ENCODE results near the gene SPPL2B. TPM values are rescaled to one million over a fixed set of nuclear protein-coding genes. Genes with fewer than 3 reads are reported as not detected.

SPPL2B gene
- total and polyA plus RNA-seq, 9 of the 15 experiments (the other 6 are each of a cell fraction or from before 2014, with no cell fraction given) = 0.20 to 81.2 (median 15.1) TPM

GRCh38 chr19:2328401-2329148 lies at the start of gene SPPL2B, which contains the start of gene LSM7 (continued):
- TF ChIP-seq SREBF1 (IDR thresholded peaks at IDR 0.05; ENCODE audit: borderline replicate concordance, low read depth, low read length) = peak; percentile 74; the same call in 1 of the 2 replicates
- no peak for TF ChIP-seq GTF2B (IDR thresholded peaks at IDR 0.05; ENCODE audit: extremely low read depth, insufficient read length)
- no peak for TF ChIP-seq HNRNPK (IDR thresholded peaks at IDR 0.05; ENCODE audit: low read depth, low read length, poor library complexity, severe bottlenecking)
- no peak for TF ChIP-seq MTA1 (IDR thresholded peaks at IDR 0.05; ENCODE audit: borderline replicate concordance)
- no peak for TF ChIP-seq JUNB (CRISPR knock-in tag; conservative IDR thresholded peaks at IDR 0.05)
- no peak for TF ChIP-seq ZNF444 (CRISPR knock-in tag; IDR thresholded peaks at IDR 0.05)
- TF ChIP-seq SNIP1 (IDR thresholded peaks at IDR 0.05; ENCODE audit: low read depth) = no peak
- no peak for TF ChIP-seq NR1H2 (CRISPR knock-in tag; IDR thresholded peaks at IDR 0.05)
- no peak for TF ChIP-seq ZNF253 (CRISPR knock-in tag; conservative IDR thresholded peaks at IDR 0.05)
- peak; percentile 88 for TF ChIP-seq ZFX (CRISPR knock-in tag; IDR thresholded peaks at IDR 0.05)
- no peak for TF ChIP-seq OTX1 (CRISPR knock-in tag; IDR thresholded peaks at IDR 0.05)
- TF ChIP-seq TCF3 (CRISPR knock-in tag; IDR thresholded peaks at IDR 0.05) = no peak
- TF ChIP-seq STAT5A (IDR thresholded peaks at IDR 0.05; ENCODE audit: borderline replicate concordance, low read length) = no peak
- TF ChIP-seq ZBTB7A (IDR thresholded peaks at IDR 0.05; ENCODE audit: borderline replicate concordance, control insufficient read depth, low read depth, low read length) = peak; percentile 79
- no peak for TF ChIP-seq RFX7 (CRISPR knock-in tag; IDR thresholded peaks at IDR 0.05)
- TF ChIP-seq TRIM28 (IDR thresholded peaks at IDR 0.05) = no peak; the same call in 1 of the 2 replicates
- 0 out of 2 replicates have a peak, but pooled peaks have one; percentile 54 for TF ChIP-seq ZBTB1 (CRISPR knock-in tag; IDR thresholded peaks at IDR 0.05; ENCODE audit: borderline replicate concordance, low read depth)
- no peak for TF ChIP-seq E2F8 (IDR thresholded peaks at IDR 0.05; ENCODE audit: low read depth, partially characterized antibody)
- no peak for TF ChIP-seq NR3C1 (CRISPR knock-in tag; IDR thresholded peaks at IDR 0.05)
- no peak for TF ChIP-seq PYGO2 (tag; IDR thresholded peaks at IDR 0.05)
- no peak for TF ChIP-seq ZNF217 (CRISPR knock-in tag; IDR thresholded peaks at IDR 0.05)
- no peak for TF ChIP-seq CREB5 (CRISPR knock-in tag; IDR thresholded peaks at IDR 0.05)
- TF ChIP-seq SMAD2 (IDR thresholded peaks at IDR 0.05; ENCODE audit: low read depth, low read length) = no peak
- TF ChIP-seq ZNF212 (CRISPR knock-in tag; IDR thresholded peaks at IDR 0.05) = no peak

All from K562 (cell line).